PC-3 (cell line): ENCODE data around the gene CREBL2. TPM values are rescaled to one million over a fixed set of nuclear protein-coding genes. Genes with fewer than 3 reads are reported as not detected.

Source experiments
- ATAC-seq: fragments of 200-7000 bp; cut with Tn5 transposase; 2 replicates; pipeline ENCODE4 v1.9.1; 2020; ENCODE audit warnings: mild to moderate bottlenecking, moderate library complexity
- BruUV-seq: library from RNA; stranded (reverse); fragments of 400-500 nt; replicated peaks from 2 replicates; lab custom pipeline; 2021; lab: Mats Ljungman, UMichigan
- CTCF ChIA-PET: fragments of 300-600 bp; sonication (Branson Sonifier 250); formaldehyde crosslinking; loops from one replicate; lab custom pipeline; 2022; ENCODE audit warnings: antibody characterized with exemption; lab: Charles Lee
- POLR2A ChIA-PET: fragments of 300-600 bp; sonication (Branson Sonifier 250); formaldehyde crosslinking; loops from one replicate; lab custom pipeline; 2022; ENCODE audit warnings: antibody characterized with exemption; ENCODE audit not compliant: unreplicated experiment; lab: Charles Lee
- DNase-seq: peaks from one replicate; pipeline ENCODE4 v3.0.0-alpha.2; 2015
- H2AFZ ChIP-seq: fragments of 300-600 bp; sonication (generic); 2 replicates; pipeline ENCODE4 v1.6.0; 2016; ENCODE audit warnings: antibody characterized with exemption, low read length
- H3F3A ChIP-seq: fragments of 300-600 bp; sonication (generic); one replicate; pipeline ENCODE4 v1.6.0; 2017; ENCODE audit warnings: antibody characterized with exemption, low read length, control low read depth, mild to moderate bottlenecking; ENCODE audit not compliant: unreplicated experiment
- H3K27ac ChIP-seq: fragments of 300-600 bp; sonication (generic); 2 replicates; pipeline ENCODE4 v1.5.1; 2016; ENCODE audit warnings: mild to moderate bottlenecking, low read length
- H3K27me3 ChIP-seq: fragments of 300-600 bp; sonication (generic); 2 replicates; pipeline ENCODE4 v1.6.1; 2016; ENCODE audit warnings: low read length, mixed read lengths
- H3K36me3 ChIP-seq: fragments of 300-600 bp; sonication (generic); 2 replicates; pipeline ENCODE4 v1.6.1; 2016; ENCODE audit warnings: low read depth, mixed run types, low read length, mixed read lengths
- H3K4me1 ChIP-seq: fragments of 300-600 bp; sonication (generic); 2 replicates; pipeline ENCODE4 v1.5.1; 2016; ENCODE audit warnings: low read length; ENCODE audit not compliant: insufficient read depth
- H3K4me2 ChIP-seq: fragments of 300-600 bp; sonication (generic); 2 replicates; pipeline ENCODE4 v1.6.0; 2016; ENCODE audit warnings: low read length
- H3K4me3 ChIP-seq: fragments of 300-600 bp; sonication (generic); 2 replicates; pipeline ENCODE4 v1.5.1; 2016; ENCODE audit warnings: mild to moderate bottlenecking, low read length, mixed read lengths
- H3K79me2 ChIP-seq: fragments of 300-600 bp; sonication (generic); 2 replicates; pipeline ENCODE4 v1.6.1; 2017; ENCODE audit warnings: low read length, mixed read lengths
- H3K9ac ChIP-seq: fragments of 300-600 bp; sonication (generic); 2 replicates; pipeline ENCODE4 v1.6.0; 2016; ENCODE audit warnings: mild to moderate bottlenecking, low read length
- H3K9me2 ChIP-seq: fragments of 300-600 bp; sonication (generic); replicated peaks from 2 replicates; pipeline ENCODE4 v1.6.1; 2016; ENCODE audit warnings: mixed run types, low read length, mixed read lengths
- H3K9me3 ChIP-seq: fragments of 300-600 bp; sonication (generic); 2 replicates; pipeline ENCODE4 v1.6.1; 2016; ENCODE audit warnings: low read length, mixed read lengths
- H4K20me1 ChIP-seq: fragments of 300-600 bp; sonication (generic); 2 replicates; pipeline ENCODE4 v1.6.1; 2016; ENCODE audit warnings: low read length, mixed read lengths
- EZH2 ChIP-seq: fragments of 300-600 bp; sonication (generic); IDR thresholded peaks from one replicate; pipeline ENCODE4 v1.6.1; 2017; ENCODE audit warnings: antibody characterized with exemption, mild to moderate bottlenecking, low read length; ENCODE audit not compliant: unreplicated experiment
- EZH2phosphoT487 ChIP-seq: fragments of 300-600 bp; sonication (generic); IDR thresholded peaks from 2 replicates; pipeline ENCODE4 v1.6.1; 2018; ENCODE audit warnings: mild to moderate bottlenecking, antibody characterized with exemption, low read length, borderline replicate concordance
- intact Hi-C: fragments of 100-400 bp; cut with micrococcal nuclease; formaldehyde crosslinking; loops from 2 replicates; pipeline ENCODE4 v1.9.0; 2023
- total RNA-seq: library from RNA; depleted of rRNA; stranded (reverse); fragments of >200 nt; gene quantifications from 2 replicates; pipeline ENCODE4 v1.2.3, GENCODE V29; 2014
- TF ChIP-seq, protein P1 (sequence below): fragments of 300-600 bp; sonication (generic); conservative IDR thresholded peaks from 2 replicates; pipeline ENCODE4 v1.5.1; 2017; ENCODE audit warnings: antibody characterized with exemption, low read depth, mild to moderate bottlenecking, low read length

Gene CREBL2
- total RNA-seq, 1 experiment from 2014 or later = 14.2 TPM

DNA sequence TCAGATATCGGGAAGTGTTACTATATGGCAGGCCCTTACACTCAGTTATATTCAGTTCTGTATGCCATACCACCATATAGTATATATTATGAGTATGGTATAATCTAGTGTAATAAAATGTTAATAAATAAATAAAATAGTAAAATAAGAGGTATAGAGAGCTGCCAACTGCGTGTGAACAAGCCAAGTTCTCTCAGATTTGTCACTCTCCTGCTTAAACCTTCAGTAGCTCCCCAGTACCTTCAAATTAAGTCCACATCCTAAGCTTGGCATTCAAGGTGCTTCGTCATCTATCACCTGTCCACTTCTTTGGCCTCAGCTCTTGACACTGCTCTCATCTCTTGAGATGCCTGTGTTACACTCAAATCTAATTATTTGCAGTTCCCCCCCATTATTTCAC, 12.8 kb upstream of the CREBL2 start:
- H2AFZ ChIP-seq = no peak overlapping the region
- no peaks in the 10 kb centered on the region for H4K20me1 ChIP-seq
- CTCF ChIA-PET = no interaction called here
- H3K4me3 ChIP-seq = no peak overlapping the region
- H3K36me3 ChIP-seq = no peaks in the 10 kb centered on the region
- H3F3A ChIP-seq = no peaks in the 10 kb centered on the region
- ATAC-seq (no peak), DNase-seq (no peak)
- POLR2A ChIA-PET = no interaction called here
- no peak overlapping the region for H3K4me2 ChIP-seq
- TF ChIP-seq EZH2 = no peak
- TF ChIP-seq, protein P1, sequence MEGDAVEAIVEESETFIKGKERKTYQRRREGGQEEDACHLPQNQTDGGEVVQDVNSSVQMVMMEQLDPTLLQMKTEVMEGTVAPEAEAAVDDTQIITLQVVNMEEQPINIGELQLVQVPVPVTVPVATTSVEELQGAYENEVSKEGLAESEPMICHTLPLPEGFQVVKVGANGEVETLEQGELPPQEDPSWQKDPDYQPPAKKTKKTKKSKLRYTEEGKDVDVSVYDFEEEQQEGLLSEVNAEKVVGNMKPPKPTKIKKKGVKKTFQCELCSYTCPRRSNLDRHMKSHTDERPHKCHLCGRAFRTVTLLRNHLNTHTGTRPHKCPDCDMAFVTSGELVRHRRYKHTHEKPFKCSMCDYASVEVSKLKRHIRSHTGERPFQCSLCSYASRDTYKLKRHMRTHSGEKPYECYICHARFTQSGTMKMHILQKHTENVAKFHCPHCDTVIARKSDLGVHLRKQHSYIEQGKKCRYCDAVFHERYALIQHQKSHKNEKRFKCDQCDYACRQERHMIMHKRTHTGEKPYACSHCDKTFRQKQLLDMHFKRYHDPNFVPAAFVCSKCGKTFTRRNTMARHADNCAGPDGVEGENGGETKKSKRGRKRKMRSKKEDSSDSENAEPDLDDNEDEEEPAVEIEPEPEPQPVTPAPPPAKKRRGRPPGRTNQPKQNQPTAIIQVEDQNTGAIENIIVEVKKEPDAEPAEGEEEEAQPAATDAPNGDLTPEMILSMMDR = no peak
- no peak for TF ChIP-seq EZH2phosphoT487
- H3K9ac ChIP-seq = no peak overlapping the region
- H3K9me2 ChIP-seq = no peaks in the 10 kb centered on the region
- intact Hi-C loops = no loop called here
- H3K9me3 ChIP-seq = no peaks in the 10 kb centered on the region
- peaks cover 18% of the 10 kb centered on the region for H3K4me1 ChIP-seq
- no peaks in the 10 kb centered on the region for H3K27me3 ChIP-seq
- peak overlapping the region; percentile 68 for H3K27ac ChIP-seq
- no peaks in the 10 kb centered on the region for H3K79me2 ChIP-seq
- BruUV-seq = no TSS peak

DNA sequence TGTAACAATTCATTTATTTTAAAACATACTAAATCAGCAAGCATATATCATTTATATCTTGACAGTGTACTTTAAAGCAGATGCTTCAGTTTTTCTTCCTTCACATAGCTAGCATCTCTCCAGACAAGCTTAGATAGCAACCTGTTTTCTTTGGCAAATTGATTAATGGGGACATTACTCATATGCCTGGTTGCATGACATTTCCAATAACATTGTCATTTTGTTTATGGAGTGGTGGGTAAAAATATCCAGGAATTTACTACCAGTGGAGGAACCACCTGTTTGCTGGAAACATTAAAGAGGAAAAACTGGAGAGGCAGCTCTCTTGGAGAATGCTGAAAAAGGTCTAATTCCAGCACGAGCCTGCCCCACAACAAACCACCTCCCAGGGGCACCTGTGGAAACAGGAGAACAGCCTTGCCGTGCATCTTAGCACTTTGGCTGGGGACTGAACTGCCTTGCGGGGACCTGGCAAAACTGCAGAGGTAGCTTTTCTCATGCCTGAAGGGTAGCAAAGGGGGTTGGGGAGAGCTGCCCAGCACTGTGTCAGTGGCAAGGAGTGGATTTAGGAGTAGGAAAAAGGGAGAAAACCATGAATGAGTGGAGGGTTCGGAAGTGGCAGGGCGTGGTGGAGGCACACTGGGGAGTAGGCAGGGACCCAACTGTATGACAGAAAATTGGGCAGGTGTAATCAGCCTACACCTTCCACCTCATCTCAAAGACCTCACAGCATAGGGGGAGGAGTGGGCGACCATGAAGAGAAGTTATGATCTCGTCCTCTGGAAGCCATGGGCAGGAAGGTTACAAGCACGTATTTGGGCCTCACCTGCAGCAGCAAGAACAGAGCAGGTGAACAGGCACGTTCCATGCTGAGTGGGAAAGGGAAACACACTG, 11.7 kb upstream of the CREBL2 start:
- H3K79me2 ChIP-seq = no peaks in the 10 kb centered on the region
- H3K36me3 ChIP-seq = no peaks in the 10 kb centered on the region
- no peak overlapping the region for H2AFZ ChIP-seq
- no peak for ATAC-seq
- H3K27ac ChIP-seq = peak overlapping the region; percentile 68
- H3F3A ChIP-seq = no peaks in the 10 kb centered on the region
- H4K20me1 ChIP-seq = no peaks in the 10 kb centered on the region
- ChIA-PET POLR2A (interaction anchor here (0.7 kb wide), 1 partner anchor 245 kb away, joined by 3 read pairs; no protein-coding TSS in a partner anchor), CTCF (no interaction called here)
- H3K9ac ChIP-seq = peak overlapping the region; percentile 13; the same call in 1 of the 2 replicates
- H3K4me2 ChIP-seq = peak overlapping the region; percentile 47
- H3K27me3 ChIP-seq = no peaks in the 10 kb centered on the region
- peaks cover 18% of the 10 kb centered on the region for H3K4me1 ChIP-seq
- TF ChIP-seq EZH2 = no peak
- TF ChIP-seq EZH2phosphoT487 = no peak
- TF ChIP-seq, protein P1 = no peak
- H3K4me3 ChIP-seq = no peak overlapping the region
- no TSS peak for BruUV-seq
- DNase-seq = peak; percentile 67
- no peaks in the 10 kb centered on the region for H3K9me2 ChIP-seq
- intact Hi-C loops = no loop called here
- no peaks in the 10 kb centered on the region for H3K9me3 ChIP-seq

DNA sequence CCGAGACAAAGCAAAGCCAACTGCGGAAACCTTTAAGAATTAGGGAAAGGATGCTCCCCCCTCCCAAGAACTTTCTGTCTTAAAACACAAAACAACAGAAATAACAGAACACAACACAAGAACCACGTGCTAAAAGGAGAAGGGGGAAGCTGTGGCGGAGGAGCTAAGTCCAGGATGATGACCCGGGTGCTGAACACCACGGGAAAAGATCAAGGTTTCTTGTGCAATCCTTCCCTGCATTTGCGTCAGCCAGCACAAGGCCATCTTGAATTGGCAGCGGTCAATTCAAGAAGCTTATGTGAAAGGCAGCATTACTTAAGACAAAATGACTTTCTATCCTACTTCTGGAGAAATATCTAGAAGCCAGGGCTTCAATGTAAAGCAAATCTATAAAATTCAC, 11.0 kb upstream of the CREBL2 start:
- Histone ChIP-seq H3K36me3 (no peaks in the 10 kb centered on the region), H3K4me1 (peaks cover 18% of the 10 kb centered on the region), H3K9me2 (no peaks in the 10 kb centered on the region), H3K9ac (no peak overlapping the region), H4K20me1 (no peaks in the 10 kb centered on the region), H3K79me2 (no peaks in the 10 kb centered on the region), H3K27me3 (no peaks in the 10 kb centered on the region), H2AFZ (no peak overlapping the region), H3K27ac (peak overlapping the region; percentile 68), H3F3A (no peaks in the 10 kb centered on the region), H3K4me2 (peak overlapping the region; percentile 47), H3K4me3 (no peak overlapping the region), H3K9me3 (no peaks in the 10 kb centered on the region)
- no TSS peak for BruUV-seq
- DNase-seq (no peak), ATAC-seq (no peak)
- TF ChIP-seq EZH2phosphoT487 (no peak), EZH2 (no peak)
- TF ChIP-seq, protein P1 = no peak
- ChIA-PET CTCF (no interaction called here), POLR2A (no interaction called here)
- intact Hi-C loops = no loop called here
